ENCODE results near the gene CASZ1.

- TF ChIP-seq CTCF (IDR thresholded peaks at IDR 0.05): no peak
- TF ChIP-seq POLR2A (IDR thresholded peaks at IDR 0.05): no peak
- no peak for TF ChIP-seq POLR2AphosphoS5 (IDR thresholded peaks at IDR 0.05)
- no peak for TF ChIP-seq EP300 (IDR thresholded peaks at IDR 0.05)
Measured at GRCh38 chr1:10736634-10737586, 59.5 kb downstream of the CASZ1 start.
